GM18498 (cell line): ENCODE data around the gene SLC5A1.
"Not testable (repeated sequence)": the region's sequence is repeated elsewhere in the genome, so short reads cannot be mapped to it uniquely, and the experiment has no call there.

Experiments used
- ATAC-seq: cut with Tn5 transposase; IDR thresholded peaks from one replicate; pipeline ENCODE4 v1.9.1; 2021; ENCODE audit warnings: mild to moderate bottlenecking, moderate library complexity; ENCODE audit not compliant: unreplicated experiment

The SLC5A1 gene

DNA sequence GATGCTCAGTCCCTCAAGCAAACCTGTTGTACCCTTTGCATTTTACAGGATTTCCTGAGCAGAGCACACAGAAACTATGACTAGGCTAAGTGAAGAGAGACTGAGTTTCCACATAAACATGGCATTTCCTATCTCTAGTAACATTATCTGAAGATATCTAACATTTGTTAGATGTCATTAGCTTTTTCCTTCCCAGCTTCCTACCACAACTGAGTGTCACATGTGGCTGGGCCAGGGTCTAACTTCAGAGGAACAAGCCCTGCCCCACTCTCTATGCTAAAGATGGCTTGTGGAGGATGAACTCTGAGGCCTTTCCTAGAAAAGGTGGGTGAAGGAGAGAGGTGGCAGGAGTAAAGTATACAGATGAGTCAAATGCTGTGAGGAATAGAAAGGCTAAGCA, 99.5 kb downstream of the SLC5A1 start:
- no peak for ATAC-seq

- no peak for ATAC-seq
These were observed 101.6 kb downstream of the SLC5A1 start for GRCh38 chr22:32144496-32145274.

DNA sequence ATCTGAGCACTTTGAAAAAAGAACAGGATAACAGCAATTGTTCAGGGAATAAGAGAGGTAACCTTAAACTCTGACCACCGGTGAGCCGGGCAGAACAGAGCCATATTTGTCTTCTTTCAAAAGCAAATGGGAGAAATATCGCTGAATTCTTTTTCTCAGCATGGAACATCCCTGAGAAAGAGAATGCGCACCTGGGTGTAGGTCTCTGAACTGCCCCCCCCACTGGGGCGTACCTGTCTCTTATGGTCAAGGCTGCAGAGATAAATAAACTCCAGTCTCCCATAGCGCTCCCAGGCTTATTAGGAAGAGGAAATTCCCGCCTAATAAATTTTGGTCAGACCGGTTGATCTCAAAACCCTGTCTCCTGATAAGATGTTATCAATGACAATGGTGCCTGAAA, 104.1 kb downstream of the SLC5A1 start:
- not testable (repeated sequence) for ATAC-seq

DNA sequence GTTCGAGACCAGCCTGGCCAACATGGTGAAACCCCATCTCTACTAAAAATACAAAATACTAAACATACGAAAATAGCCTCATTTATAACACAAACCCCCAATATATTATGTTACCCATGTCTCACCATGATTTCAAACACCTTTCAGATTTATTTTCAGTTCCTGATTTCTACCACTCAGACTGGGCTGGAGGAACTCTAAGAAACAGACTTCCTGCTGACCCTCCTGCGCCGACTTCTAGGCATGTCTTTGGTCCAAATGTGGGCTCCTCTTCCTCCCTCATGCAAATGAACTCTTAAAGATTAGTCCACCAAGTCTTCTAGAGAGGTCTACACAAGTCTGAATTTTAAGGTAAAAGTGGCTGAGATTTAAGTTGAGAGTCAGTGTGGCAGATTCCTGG, 105.3 kb downstream of the SLC5A1 start:
- not testable (repeated sequence) for ATAC-seq

DNA sequence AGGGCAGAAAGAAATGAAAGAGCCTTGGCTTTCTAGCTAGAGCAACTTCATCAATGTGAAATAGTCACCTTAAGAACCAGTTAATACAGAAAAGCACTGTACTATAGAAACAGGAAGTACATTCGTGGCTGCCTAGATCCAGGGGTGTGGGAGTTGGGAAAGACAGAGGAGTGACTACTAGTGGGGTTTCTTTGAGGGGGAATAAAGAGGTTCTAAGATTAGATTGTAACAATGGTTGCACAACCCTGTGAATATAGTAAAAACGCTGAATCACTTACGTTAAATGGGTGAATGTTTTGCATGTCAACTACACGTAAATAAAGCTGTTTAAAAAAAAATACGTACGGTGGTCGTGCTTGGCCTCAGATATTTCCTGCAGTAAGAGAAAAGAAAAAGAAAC, 107.6 kb downstream of the SLC5A1 start:
- not testable (repeated sequence) for ATAC-seq

DNA sequence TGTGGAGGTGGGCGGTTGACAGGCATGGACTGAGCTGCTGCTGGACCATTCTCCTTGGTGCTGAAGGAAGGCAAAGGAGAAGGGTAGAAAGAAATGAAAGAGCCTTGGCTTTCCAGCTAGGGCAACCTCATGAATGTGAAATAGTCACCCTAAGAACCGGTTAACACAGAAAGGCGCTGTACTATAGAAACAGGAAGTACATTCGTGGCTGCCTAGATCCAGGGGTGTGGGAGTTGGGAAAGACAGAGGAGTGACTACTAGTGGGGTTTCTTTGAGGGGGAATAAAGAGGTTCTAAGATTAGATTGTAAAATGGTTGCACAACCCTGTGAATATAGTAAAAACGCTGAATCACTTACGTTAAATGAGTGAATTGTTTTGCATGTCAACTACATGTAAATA, 108.6 kb downstream of the SLC5A1 start:
- not testable (repeated sequence) for ATAC-seq

- not testable (repeated sequence) for ATAC-seq
These were observed 111.7 kb downstream of the SLC5A1 start for GRCh38 chr22:32154727-32155126.

- ATAC-seq, result not testable (repeated sequence)
These were observed 114.6 kb downstream of the SLC5A1 start for GRCh38 chr22:32157632-32158031.

- ATAC-seq, result no peak
These were observed 115.9 kb downstream of the SLC5A1 start, which contains the start of gene C22orf42 for GRCh38 chr22:32158712-32159533. C22orf42 (minus strand) TSS chr22:32159303; CDS start chr22:32159215, 88 bp downstream.

DNA sequence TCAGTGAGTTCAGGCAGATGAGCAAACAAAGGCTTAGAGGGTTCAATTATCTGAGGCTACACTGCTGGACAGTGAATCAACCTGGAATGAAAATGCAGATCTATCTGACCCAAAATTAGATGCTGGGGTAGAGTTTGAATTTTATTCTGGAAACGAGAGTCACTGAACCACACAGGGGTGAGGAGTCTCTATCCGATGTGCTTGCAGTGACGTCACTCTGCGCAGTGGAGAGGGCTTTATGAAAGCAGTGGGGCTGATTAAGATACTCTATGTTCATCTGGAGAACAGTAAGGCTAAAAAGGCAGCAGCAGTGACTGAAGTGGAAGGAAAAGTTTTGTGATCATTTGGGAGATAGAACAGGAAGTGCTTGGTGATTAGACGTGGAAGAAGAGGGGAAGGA, 117.3 kb downstream of the SLC5A1 start:
- ATAC-seq, result not testable (repeated sequence)
